H1 (cell line): ENCODE results near the gene DDX23. TPM values are rescaled to one million over a fixed set of nuclear protein-coding genes. Genes with fewer than 3 reads are reported as not detected.

ENCODE experiments used
- ATF2 ChIP-seq: IDR thresholded peaks from 2 replicates; pipeline ENCODE4 v1.6.1; 2012; ENCODE audit warnings: low read length, inconsistent platforms
- BACH1 ChIP-seq: IDR thresholded peaks from 2 replicates; pipeline ENCODE4 v1.6.1; 2012; ENCODE audit warnings: low read length, improper control_type of control experiment
- CHD1 ChIP-seq: IDR thresholded peaks from 2 replicates; pipeline ENCODE4 v1.6.1; 2012; ENCODE audit warnings: low read depth, low read length, improper control_type of control experiment
- CHD7 ChIP-seq: fragments of 300-600 bp; sonication (generic); IDR thresholded peaks from 2 replicates; pipeline ENCODE4 v1.7.1; 2012; ENCODE audit warnings: low read length, moderate library complexity, mild to moderate bottlenecking, inconsistent platforms; ENCODE audit not compliant: insufficient replicate concordance
- RBBP5 ChIP-seq: IDR thresholded peaks from 2 replicates; pipeline ENCODE4 v1.7.1; 2012; ENCODE audit warnings: low read depth, mild to moderate bottlenecking, inconsistent platforms, low read length, moderate library complexity, borderline replicate concordance
- SIN3A ChIP-seq, 2 experiments: IDR thresholded peaks in 1 of 2; conservative IDR thresholded peaks in 1 of 2; 2 replicates each; pipeline ENCODE4 v1.6.1; 2011 to 2012; ENCODE audit warnings: low read length in 2 of 2, improper control_type of control experiment in 1 of 2, low read depth in 1 of 2, mild to moderate bottlenecking in 1 of 2
- polyA plus RNA-seq, 7 experiments: library from polyadenylated mRNA; depleted of rRNA in 3 of 7; stranded (reverse) in 5 of 7; unstranded in 2 of 7; fragments of >200 nt in 5 of 7; fragments of 200-250 nt in 2 of 7; gene quantifications; 1 replicate in 5 of 7; 2 replicates in 1 of 7; 4 replicates in 1 of 7; pipeline versions ENCODE4 v1.2.1 to v1.2.3, GENCODE V29; 2011 to 2013; ENCODE audit warnings: missing spikeins in 2 of 7, mixed read lengths in 2 of 7
- total RNA-seq: library from RNA; stranded (reverse); fragmentation: NEBNext Ultra II Directional; extraction: Animal tissue kit (Norgen Biotek cat#: 25700); gene quantifications from 2 replicates; pipeline ENCODE4 v1.2.1, GENCODE V29; 2021

Gene DDX23
- total and polyA plus RNA-seq, 2 of the 8 experiments (the other 6 are each of a cell fraction or from before 2014, with no cell fraction given): 43.5 to 107 TPM

DNA sequence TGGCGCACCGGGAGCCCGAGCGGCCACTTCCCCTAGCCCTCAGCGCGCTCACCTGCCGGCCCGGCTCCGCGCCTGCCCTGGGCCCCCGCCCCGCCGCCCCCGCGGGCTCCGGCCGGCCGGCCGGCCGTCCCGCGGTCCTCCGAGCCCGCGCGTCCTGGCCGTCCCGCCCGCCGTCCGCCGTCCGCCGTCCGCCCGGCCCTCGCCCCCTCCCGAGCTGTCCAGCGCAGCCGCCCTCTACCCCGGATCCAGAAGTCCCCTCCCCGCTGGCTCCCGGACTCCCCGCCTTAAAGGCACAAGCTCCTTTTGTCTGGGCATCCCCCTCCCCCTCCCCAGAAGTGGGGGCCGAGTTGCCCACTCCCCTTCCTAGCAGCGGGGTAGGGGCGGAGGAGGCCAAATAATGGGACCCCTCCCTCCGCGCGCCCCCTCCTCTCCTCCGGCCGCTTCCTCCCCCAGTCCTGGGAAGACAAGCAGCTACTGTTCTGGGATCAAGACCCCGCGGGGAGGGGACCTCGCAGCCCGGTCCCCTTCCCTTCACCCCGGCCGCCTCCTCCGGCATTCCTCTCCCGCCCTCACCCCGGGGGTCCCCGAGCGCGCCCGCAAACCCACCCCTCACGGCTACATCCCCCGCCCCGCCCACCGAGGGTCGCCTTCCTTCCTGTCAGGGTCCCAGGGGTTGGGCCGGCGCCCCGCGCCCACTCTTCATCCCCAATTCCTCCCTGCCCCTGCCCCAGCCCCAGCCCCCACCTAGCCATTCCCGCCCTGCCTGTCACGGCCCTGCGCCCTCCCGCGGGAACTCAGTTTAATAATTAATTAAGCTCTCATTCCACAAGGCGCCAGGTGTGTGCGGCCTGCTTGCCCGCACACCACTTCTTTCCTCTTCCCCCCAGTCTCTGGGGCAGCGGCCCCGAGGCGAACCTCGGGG, 62.8 kb downstream of the DDX23 start, which contains the start of gene ADCY6 (continued):
- no peak for TF ChIP-seq CHD7
- no peak for TF ChIP-seq BACH1
- no peak for TF ChIP-seq CHD1
- peak; percentile 1; the same call in 1 of the 2 replicates for TF ChIP-seq RBBP5
- TF ChIP-seq SIN3A (conservative IDR thresholded peaks at IDR 0.05 in 1 of 2, IDR thresholded peaks at IDR 0.05 in 1 of 2; ENCODE audit: low read depth in 1 of 2, low read length in 2 of 2): 0 out of 4 replicates have a peak, but pooled peaks of 1 of the 2 experiments have one; percentile 12
- TF ChIP-seq ATF2: no peak
